Measurements from ENCODE around the gene MKI67.

The MKI67 gene

GRCh38 chr10:128049226-128050120 lies 76.8 kb downstream of the MKI67 start:
- no peaks in the 10 kb centered on the region for H3K9me3 ChIP-seq
- H3K4me1 ChIP-seq: peaks cover 84% of the 10 kb centered on the region
- peak overlapping the region; percentile 92 for H3K9ac ChIP-seq
- H4K20me1 ChIP-seq: peaks cover 43% of the 10 kb centered on the region
- H3K4me3 ChIP-seq: peak overlapping the region; percentile 85
- no peaks in the 10 kb centered on the region for H3K27me3 ChIP-seq
- H3K36me3 ChIP-seq: peaks cover 51% of the 10 kb centered on the region
- H3K4me2 ChIP-seq: peak overlapping the region; percentile 93
- peak overlapping the region; percentile 90 for H3K27ac ChIP-seq
- no peak for TF ChIP-seq Cebpa-rat (IDR thresholded peaks at IDR 0.05)

GRCh38 chr10:128048819-128049210 lies 77.4 kb downstream of the MKI67 start:
- Histone ChIP-seq H3K4me2 (peak overlapping the region; percentile 93), H3K4me3 (peak overlapping the region; percentile 85), H3K9me3 (no peaks in the 10 kb centered on the region), H3K4me1 (peaks cover 83% of the 10 kb centered on the region), H3K36me3 (peaks cover 44% of the 10 kb centered on the region), H3K27ac (peak overlapping the region; percentile 90), H3K27me3 (no peaks in the 10 kb centered on the region), H3K9ac (peak overlapping the region; percentile 92), H4K20me1 (peaks cover 37% of the 10 kb centered on the region)
- no peak for TF ChIP-seq Cebpa-rat (IDR thresholded peaks at IDR 0.05)

- Histone ChIP-seq H3K27ac (peak overlapping the region; percentile 90), H3K9me3 (no peaks in the 10 kb centered on the region), H3K9ac (peak overlapping the region; percentile 92), H3K4me2 (peak overlapping the region; percentile 93), H3K4me3 (peak overlapping the region; percentile 85), H3K4me1 (peaks cover 77% of the 10 kb centered on the region), H4K20me1 (peaks cover 32% of the 10 kb centered on the region), H3K27me3 (no peaks in the 10 kb centered on the region), H3K36me3 (peaks cover 38% of the 10 kb centered on the region)
- TF ChIP-seq Cebpa-rat (IDR thresholded peaks at IDR 0.05): peak; percentile 70
These were observed 78.0 kb downstream of the MKI67 start for GRCh38 chr10:128047991-128048818.

- no peaks in the 10 kb centered on the region for H3K9me3 ChIP-seq
- peaks cover 30% of the 10 kb centered on the region for H3K36me3 ChIP-seq
- peaks cover 23% of the 10 kb centered on the region for H4K20me1 ChIP-seq
- TF ChIP-seq Cebpa-rat (IDR thresholded peaks at IDR 0.05): no peak
- H3K27ac ChIP-seq: peak overlapping the region; percentile 90
- peak overlapping the region; percentile 85 for H3K4me3 ChIP-seq
- peaks cover 75% of the 10 kb centered on the region for H3K4me1 ChIP-seq
- H3K4me2 ChIP-seq: peak overlapping the region; percentile 93
- peak overlapping the region; percentile 92 for H3K9ac ChIP-seq
- H3K27me3 ChIP-seq: no peaks in the 10 kb centered on the region
These were observed 78.9 kb downstream of the MKI67 start for GRCh38 chr10:128047351-128047750.

GRCh38 chr10:128046953-128047290 lies 79.3 kb downstream of the MKI67 start:
- no peak for TF ChIP-seq Cebpa-rat (IDR thresholded peaks at IDR 0.05)
- no peaks in the 10 kb centered on the region for H3K9me3 ChIP-seq
- H4K20me1 ChIP-seq: peaks cover 19% of the 10 kb centered on the region
- peak overlapping the region; percentile 90 for H3K27ac ChIP-seq
- peak overlapping the region; percentile 93 for H3K4me2 ChIP-seq
- peak overlapping the region; percentile 85 for H3K4me3 ChIP-seq
- peaks cover 75% of the 10 kb centered on the region for H3K4me1 ChIP-seq
- H3K9ac ChIP-seq: peak overlapping the region; percentile 92
- H3K27me3 ChIP-seq: no peaks in the 10 kb centered on the region
- H3K36me3 ChIP-seq: peaks cover 25% of the 10 kb centered on the region
